GM19455 (cell line): ENCODE results near the gene SEMA6D.
"Not testable (repeated sequence)": the region's sequence is repeated elsewhere in the genome, so short reads cannot be mapped to it uniquely, and the experiment has no call there.

Experiments
- ATAC-seq: cut with Tn5 transposase; IDR thresholded peaks from one replicate; pipeline ENCODE4 v1.9.1; 2021; ENCODE audit not compliant: unreplicated experiment

SEMA6D gene

GRCh38 chr15:47718497-47719437, 1.5 kb downstream of the SEMA6D start:
- no peak for ATAC-seq

GRCh38 chr15:47719730-47720129, 2.4 kb downstream of the SEMA6D start:
- ATAC-seq: no peak

GRCh38 chr15:47720555-47720954, 3.2 kb downstream of the SEMA6D start:
- ATAC-seq: no peak

GRCh38 chr15:47721676-47722075, 4.4 kb downstream of the SEMA6D start:
- no peak for ATAC-seq

GRCh38 chr15:47724346-47724745, 7.0 kb downstream of the SEMA6D start:
- ATAC-seq: no peak

GRCh38 chr15:47725051-47725450, 7.7 kb downstream of the SEMA6D start:
- ATAC-seq: no peak

GRCh38 chr15:47725906-47726305, 8.6 kb downstream of the SEMA6D start:
- no peak for ATAC-seq

GRCh38 chr15:47726399-47726823, 9.1 kb downstream of the SEMA6D start:
- ATAC-seq: no peak

- no peak for ATAC-seq
These were observed 9.8 kb downstream of the SEMA6D start for GRCh38 chr15:47727137-47727536.

- no peak for ATAC-seq
These were observed 10.4 kb downstream of the SEMA6D start for GRCh38 chr15:47727676-47728075.

GRCh38 chr15:47728426-47728825, 11.1 kb downstream of the SEMA6D start:
- no peak for ATAC-seq

- ATAC-seq: no peak
These were observed 11.6 kb downstream of the SEMA6D start for GRCh38 chr15:47728886-47729285.

GRCh38 chr15:47731230-47731629, 13.9 kb downstream of the SEMA6D start:
- no peak for ATAC-seq

- ATAC-seq: no peak
These were observed 14.9 kb downstream of the SEMA6D start for GRCh38 chr15:47732248-47732647.

- no peak for ATAC-seq
These were observed 15.8 kb downstream of the SEMA6D start for GRCh38 chr15:47733085-47733484.

- no peak for ATAC-seq
These were observed 19.0 kb downstream of the SEMA6D start for GRCh38 chr15:47736143-47736786.

GRCh38 chr15:47737477-47737876, 20.2 kb downstream of the SEMA6D start:
- no peak for ATAC-seq

GRCh38 chr15:47738144-47738825, 21.0 kb downstream of the SEMA6D start:
- not testable (repeated sequence) for ATAC-seq

GRCh38 chr15:47741082-47741481, 23.8 kb downstream of the SEMA6D start:
- ATAC-seq: no peak

GRCh38 chr15:47741907-47742306, 24.6 kb downstream of the SEMA6D start:
- no peak for ATAC-seq

GRCh38 chr15:47742334-47742733, 25.0 kb downstream of the SEMA6D start:
- ATAC-seq: no peak

- no peak for ATAC-seq
These were observed 25.4 kb downstream of the SEMA6D start for GRCh38 chr15:47742742-47743141.
